CD4-positive, alpha-beta T cell treated with Interleukin-6 at 100 ng/mL for 8 hours (primary cell): ENCODE data around the gene AKR1A1.
"Not testable (repeated sequence)": the region's sequence is repeated elsewhere in the genome, so short reads cannot be mapped to it uniquely, and the experiment has no call there.

Experiments
- DNase-seq: peaks from one replicate; pipeline ENCODE4 v3.0.0-alpha.2; 2020; ENCODE audit warnings: mixed read lengths, low spot score

The AKR1A1 gene

DNA sequence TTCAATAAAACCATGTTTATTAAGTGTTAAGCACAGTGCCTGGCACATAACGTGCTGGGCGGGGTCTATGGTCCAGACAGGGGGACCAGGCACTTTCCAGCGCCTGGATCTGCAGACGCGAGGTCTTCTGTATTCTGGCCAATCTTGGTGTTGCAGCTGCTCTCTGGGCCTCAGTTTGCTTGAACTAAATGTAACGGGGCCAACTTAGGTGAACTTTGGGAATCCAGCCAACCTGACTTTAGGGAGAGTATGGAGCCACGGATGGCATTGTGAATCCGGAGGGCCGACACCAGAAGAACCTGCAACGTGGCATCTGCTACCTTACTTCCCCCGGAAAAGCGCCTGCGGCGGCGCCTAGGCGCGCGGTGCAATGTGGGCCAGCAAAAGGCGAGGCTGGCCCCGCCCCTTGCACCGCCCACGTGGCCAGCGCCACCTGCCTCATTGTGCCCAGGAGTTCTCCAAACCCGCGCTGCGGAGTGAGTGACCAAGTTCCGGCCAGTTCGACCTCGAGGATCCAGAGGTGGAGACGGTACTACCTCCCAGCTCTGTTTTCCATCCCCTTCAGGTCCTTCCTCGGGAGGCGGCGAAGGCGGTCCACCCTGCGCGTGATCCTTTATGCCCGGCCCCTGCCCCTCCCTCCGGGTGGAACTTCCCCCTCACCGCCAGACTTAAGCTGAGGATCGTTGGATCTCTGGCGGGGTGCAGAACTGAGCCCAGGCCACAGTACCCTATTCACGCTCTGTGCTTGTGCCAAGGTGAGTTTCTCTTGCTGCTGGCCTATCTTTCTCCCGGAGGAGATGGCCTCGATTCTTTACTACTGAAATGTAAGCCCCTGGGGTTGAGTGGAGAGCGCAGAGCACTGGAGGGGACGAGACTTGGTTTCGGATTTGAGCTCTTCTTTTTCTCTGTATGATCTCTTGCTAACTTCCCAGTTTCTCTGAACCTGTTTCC is at the start of gene AKR1A1:
Gene AKR1A1 (plus strand): TSS at position 426 of the 951 bp plus-strand sequence. CDS start 10,969 bp downstream, outside the sequence.
- peak; percentile 82 for DNase-seq

DNA sequence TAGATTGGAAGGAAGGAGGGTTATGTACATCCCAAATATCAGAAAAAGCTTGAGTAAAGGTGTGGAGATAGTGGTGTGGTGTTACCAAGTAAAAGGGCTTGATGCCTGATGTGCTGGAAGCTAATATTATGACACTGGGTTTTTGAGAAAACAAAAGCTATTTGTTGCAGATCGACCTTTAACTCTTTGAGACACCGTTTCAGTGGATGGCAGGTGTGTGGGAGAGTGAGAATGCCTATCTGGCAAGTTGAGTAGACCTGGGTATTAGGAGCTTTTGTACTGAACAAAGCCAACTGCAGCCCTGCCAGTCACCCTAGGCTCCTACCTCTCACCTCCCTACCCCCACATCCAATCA is 49.1 kb upstream of the AKR1A1 start:
- no peak for DNase-seq

DNA sequence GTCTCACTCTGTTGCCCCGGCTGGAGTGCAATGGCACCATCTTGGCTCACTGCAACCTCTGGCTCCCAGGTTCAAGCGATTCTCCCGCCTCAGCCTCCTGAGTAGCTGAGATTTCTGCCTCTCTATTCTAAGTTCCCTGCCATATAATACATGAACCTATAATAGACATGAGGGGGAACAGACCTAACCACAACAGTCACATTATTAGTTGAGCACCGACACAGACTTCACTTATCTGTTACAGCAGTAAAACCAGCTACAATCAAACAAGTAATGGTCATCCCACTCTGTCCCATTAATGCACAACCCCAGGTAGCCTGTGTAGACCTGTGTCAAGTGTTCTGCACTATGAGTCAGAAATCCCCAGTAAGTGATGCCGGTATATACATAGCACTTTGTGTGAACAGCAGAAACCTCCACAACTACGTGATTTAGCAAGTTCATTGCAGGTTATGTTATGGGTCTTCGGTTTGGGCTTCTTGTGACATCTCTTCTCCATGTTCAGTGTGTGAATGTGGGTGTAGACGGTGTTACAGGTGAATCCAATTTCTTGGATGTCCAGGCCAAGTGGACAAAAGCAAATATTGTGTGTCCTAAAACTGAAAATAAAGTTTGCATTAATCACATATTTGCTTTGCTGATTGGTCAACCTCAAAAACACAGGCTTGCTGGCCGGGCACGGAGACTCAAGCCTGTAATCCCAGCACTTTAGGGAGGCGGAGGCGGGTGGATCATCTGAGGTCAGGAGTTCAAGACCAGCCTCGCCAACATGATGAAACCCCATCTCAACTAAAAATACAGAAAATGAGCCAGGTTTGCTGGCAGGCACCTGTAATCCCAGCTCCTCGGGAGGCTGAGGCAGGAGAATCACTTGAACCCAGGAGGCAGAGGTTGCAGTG is 46.9 kb upstream of the AKR1A1 start:
- DNase-seq, result no peak

GRCh38 chr1:45507195-45507594 is 43.4 kb upstream of the AKR1A1 start:
- no peak for DNase-seq

- DNase-seq, result no peak
Measured at GRCh38 chr1:45507893-45508292, 42.7 kb upstream of the AKR1A1 start.

DNA sequence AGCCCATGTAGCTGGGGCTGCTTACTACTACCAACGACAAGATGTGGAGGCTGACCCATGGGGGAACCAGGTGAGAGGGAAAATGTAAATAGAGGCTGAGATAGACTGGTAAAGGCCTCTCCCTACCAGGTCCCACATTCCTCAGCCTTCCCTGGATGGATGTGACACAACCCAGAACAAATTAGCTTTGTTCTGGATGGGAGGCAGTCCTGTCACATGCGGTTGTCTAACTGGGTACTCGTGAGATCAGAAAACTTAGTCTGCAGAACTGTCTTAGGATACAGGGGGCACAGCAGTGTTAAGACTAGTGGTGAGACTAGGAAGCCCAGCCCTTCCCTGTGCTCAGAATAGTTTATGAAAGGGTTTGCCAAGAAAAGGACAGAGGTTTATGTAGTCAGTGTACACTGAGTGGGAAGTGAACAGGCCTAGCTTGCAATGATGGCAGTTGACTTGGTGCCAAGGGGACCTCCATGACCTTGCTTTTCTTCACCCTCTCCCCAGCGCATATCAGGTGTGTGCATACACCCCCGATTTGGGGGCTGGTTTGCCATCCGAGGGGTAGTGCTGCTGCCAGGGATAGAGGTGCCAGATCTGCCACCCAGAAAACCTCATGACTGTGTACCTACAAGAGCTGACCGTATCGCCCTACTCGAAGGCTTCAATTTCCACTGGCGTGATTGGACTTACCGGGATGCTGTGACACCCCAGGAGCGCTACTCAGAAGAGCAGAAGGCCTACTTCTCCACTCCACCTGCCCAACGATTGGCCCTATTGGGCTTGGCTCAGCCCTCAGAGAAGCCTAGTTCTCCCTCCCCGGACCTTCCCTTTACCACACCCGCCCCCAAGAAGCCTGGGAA is 42.1 kb upstream of the AKR1A1 start:
- DNase-seq, result no peak

DNA sequence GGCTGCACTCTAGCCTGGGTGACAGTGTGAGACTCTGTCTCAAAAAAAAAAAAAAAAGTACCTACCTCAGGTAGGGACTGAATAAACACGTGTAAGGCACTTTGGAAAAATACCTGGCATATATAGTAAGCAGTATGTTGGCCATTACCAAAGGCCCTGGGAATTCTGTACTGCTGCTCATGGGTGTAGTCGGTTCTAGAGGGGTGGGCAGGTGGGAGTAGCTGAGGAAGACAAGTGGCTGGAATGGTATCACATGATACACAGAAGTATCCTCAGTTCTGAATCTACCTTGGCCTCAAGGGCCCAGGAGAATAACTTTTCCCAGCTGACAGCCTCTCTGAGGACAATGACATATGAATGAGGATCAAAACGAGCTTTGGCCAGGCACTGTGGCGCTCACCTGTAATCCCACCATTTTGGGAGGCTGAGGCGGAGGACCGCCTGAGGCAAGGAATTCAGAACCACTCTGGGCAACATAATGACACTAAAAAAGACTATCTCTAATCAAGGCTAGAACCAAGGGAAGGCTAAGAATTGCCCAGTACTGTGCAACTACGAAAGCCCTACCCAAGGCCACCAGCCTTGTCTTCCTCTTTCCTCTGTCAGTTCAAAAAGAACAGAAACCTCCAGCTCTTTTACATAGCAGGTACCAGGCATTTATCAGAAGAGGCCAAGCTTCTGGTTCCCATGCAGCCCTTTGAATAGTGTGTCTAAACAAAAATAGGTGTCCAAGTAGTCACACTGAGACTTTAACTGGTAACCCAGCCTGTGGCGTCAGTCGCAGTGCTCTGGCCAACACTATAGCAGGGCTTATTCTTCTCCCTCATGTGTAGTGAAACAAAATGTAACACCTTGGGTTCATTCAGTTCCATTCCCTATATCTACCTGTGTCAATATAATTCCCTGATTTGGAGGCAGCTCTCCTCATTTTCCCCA is 40.3 kb upstream of the AKR1A1 start:
- no peak for DNase-seq

GRCh38 chr1:45510972-45511527 is 39.6 kb upstream of the AKR1A1 start:
- DNase-seq, result no peak

DNA sequence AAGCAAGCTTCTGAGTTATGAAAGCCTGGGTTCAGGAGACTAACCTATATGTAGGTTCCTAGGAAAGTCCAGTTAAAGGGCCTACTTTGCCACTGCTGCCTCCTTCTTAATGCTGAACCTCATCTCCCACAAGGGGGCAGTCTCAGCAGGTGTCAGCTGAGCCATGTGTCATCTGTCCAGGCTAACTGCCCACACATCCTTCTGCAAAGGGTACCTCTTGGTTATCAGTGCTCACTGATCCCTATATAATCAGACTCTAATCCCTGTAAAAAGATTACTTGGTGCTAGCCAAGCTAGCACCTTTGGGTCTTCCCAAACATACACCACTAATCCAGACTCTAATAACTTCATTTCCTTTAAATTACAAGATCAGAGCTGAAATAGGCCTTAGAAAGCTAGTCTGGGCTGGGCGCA is 38.0 kb upstream of the AKR1A1 start:
- peak; percentile 52 for DNase-seq

- DNase-seq, result not testable (repeated sequence)
Measured at GRCh38 chr1:45513532-45514260, 36.9 kb upstream of the AKR1A1 start.

- DNase-seq, result no peak
Measured at GRCh38 chr1:45516036-45516435, 34.6 kb upstream of the AKR1A1 start.

GRCh38 chr1:45516465-45516864 is 34.2 kb upstream of the AKR1A1 start:
- no peak for DNase-seq

GRCh38 chr1:45518366-45518765 is 32.3 kb upstream of the AKR1A1 start:
- DNase-seq, result not testable (repeated sequence)

DNA sequence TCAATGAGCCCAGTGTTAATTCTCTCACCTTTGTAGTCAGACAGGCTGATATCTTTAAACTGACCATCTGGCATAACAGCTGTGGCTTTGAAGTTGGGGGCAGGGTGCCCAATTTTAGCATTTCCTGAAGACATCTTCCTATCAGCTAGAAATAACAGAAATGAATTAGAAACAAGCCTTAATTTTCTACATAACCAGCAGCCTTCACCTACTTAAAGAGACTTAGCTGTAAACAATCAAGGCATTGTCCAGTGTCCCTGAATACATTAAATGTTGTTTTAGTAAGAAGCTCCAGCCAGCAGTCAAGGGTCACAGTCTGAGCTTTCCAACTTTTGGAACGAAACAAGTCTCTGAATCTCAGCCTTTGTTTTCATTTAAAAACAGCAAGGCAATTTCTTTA is 31.7 kb upstream of the AKR1A1 start:
- no peak for DNase-seq

DNA sequence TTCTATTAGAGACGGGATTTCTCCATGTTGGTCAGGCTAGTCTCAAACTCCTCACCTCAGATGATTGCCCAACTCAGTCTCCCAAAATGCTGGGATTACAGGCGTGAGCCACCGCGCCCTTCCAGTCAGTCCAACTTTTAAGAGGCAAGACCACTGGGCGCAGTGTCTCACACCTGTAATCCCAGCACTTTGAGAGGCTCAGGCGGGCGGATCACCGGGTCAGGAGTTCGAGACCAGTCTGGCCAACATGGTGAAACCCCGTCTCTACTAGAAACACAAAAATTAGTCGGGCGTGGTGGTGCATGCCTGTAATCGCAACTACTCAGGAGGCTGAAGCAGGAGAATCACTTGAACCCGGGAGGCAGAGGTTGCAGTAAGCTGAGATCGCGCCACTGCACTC is 30.9 kb upstream of the AKR1A1 start:
- not testable (repeated sequence) for DNase-seq

GRCh38 chr1:45521413-45522323 is 29.0 kb upstream of the AKR1A1 start, which contains the start of gene PRDX1:
TSS of gene PRDX1 (minus strand) at chr1:45521884. CDS start at chr1:45519043, 2,841 bp downstream.
- peak; percentile 96 for DNase-seq

GRCh38 chr1:45522324-45523104 is 28.1 kb upstream of the AKR1A1 start:
- DNase-seq, result no peak

DNA sequence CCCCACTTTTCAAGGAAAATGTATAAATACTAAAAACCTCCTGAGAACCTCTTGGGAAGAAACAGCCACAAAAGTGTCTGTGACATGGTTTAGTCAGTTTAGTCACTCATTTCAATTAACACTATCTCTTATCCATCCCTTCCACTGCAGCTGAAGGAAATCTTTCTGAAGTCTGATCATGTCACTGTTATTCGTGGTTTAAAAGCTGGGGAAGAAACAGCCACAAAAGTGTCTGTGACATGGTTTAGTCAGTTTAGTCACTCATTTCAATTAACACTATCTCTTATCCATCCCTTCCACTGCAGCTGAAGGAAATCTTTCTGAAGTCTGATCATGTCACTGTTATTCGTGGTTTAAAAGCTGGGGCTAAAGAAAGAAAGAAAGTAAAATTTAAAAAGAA is 27.1 kb upstream of the AKR1A1 start:
- DNase-seq, result not testable (repeated sequence)
